GM21576 (cell line): ENCODE data around the gene RPE.

Experiments
- ATAC-seq: cut with Tn5 transposase; IDR thresholded peaks from one replicate; pipeline ENCODE4 v1.9.1; 2021; ENCODE audit warnings: mild to moderate bottlenecking, moderate library complexity; ENCODE audit not compliant: unreplicated experiment

The RPE gene

DNA sequence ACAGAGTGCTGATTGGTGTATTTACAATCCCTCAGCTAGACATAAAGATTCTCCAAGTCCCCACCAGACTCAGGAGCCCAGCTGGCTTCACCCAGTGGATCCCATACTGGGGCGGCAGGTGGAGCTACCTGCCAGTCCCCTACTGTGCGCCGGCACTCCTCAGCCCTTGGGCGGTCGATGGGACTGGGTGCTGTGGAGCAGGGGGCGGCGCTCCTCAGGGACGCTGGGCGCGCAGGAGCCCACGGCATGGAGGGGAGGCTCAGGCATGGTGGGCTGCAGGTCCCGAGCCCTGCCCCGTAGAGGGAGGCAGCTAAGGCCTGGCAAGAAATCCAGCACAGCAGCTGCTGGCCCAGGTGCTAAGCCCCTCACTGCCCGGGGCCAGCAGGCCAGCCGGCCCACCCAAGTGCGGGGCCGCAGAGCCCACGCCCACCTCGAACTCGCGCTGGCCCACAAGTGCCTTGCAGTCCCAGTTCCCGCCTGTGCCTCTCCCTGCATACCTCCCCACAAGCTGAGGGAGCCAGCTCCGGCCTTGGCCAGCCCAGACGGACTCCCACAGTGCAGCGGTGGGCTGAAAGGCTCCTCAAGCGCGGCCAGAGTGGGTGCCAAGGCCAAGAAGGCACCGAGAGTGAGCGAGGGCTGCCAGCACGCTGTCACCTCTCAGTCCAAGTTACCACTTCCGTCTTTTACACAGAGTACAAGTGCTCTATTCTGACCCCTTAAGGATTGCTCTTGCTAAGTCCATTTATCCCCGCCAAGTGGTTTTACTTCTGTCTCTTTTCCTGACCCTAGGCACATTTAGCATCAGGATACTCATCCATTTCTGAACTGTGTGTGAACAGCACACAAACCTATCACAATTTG lies 1.7 kb upstream of the RPE start:
- ATAC-seq, result no peak

DNA sequence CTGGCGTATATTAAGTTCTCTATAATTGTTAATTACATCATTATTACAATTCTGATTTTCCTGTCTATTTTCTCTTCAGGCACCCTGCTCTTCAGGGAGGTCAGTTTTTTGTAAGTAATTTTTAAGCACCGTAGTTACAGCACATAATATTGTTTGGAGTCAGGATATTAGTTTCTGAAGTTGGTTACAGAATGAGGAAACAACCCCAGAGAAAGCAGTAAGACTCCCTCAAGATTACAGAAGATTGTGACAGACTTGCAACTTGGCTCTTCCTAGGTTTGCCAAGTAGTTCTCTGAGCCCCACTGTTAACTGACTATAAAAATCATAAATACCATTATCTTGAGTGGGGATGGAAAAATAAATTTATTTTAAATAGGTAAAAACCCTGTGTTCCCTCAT lies 921 bp downstream of the RPE start:
- no peak for ATAC-seq

DNA sequence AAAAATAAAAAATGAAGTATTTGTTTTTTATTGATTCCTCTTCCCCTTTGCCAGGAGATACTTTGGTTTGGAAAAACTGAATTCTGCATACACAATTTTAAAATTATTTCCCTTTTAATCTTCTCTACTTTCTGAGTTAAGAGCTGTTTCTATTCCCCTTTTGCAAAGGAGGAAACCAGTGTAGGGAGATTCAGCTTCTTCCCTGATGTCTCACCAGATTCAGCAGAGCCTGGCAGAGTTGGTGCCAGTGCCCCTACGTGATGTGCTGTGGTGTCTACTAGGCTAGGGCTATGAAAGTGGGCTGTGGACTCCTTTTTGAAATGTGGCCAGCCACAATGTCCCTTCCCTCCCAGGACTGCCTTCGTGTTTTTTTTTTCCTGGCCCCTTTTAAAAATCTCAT lies 2.4 kb downstream of the RPE start:
- ATAC-seq, result no peak

DNA sequence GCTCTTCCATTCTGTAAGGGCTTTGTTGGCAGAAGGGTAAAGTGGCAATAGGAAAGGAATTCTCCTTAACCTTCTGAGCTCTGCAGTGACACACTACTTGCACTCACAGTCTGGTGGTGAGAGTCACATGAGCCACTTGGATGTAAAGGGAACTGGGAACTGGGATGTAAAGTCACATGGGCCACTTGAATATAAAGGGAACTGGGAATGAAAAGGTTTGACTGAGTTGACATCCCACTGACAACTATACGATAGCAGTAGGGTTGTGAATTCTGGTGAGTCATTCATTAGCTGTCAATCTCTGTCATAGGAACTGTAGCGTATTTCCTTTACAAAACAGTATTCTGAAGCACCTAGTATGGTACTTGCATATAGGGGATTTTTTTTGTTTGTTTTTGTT lies 5.5 kb downstream of the RPE start:
- no peak for ATAC-seq

DNA sequence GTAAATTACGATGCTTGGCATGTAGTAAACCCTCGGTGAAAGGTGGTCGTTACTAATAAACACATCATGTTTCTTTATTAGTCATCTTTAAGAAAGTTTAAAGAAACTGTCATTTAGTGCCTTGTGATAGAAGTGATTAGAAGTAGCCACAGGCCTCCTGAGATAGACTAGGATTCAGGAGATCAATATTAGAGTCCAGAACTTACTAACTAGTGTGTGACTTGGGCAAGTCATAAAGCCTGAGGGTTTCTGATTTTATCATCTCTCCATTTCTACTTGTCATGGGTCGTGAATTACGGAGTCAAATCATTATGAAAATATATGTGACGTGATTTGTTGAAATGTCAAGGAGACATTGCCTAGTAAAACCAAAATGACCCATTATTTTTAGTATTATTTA lies 6.7 kb downstream of the RPE start:
- no peak for ATAC-seq

DNA sequence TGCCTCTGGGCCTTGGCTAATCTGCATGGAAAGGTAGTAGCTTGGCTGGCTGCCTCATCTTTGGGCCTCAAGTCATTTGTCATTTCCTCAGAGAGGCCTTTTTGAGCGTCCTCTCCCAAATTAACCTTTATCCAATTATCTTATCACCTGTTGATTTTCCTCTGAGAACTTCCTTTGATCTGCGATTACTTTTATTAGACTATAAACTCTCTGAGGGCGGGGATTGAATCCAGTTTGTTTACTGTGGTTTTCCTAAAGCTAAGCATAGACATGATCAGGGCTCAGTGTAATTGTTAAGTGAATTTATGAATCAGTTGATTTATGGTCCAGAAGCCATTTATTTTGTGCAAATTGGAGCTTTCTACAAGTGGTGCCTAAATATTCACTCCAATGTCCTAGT lies 7.5 kb downstream of the RPE start:
- no peak for ATAC-seq

DNA sequence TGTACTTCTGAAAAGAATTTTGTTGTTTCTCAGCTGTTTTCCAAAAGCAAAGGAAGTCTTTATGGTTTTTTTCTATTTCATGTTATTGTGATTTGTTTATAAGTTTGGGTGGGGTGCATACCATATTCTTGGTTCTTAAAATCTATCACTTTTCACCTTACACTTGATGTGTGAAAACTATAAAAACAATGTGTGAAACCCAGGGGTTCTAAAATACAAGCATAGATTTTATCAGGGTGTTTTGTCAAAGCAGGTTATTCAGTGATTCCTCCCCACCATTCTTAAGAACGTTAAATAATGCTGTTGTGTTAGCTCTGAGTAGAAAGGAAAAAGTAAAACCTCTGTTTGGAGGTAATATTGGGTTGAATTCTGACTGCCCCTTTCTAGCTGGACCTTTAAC lies 17.7 kb downstream of the RPE start:
- ATAC-seq, result no peak

DNA sequence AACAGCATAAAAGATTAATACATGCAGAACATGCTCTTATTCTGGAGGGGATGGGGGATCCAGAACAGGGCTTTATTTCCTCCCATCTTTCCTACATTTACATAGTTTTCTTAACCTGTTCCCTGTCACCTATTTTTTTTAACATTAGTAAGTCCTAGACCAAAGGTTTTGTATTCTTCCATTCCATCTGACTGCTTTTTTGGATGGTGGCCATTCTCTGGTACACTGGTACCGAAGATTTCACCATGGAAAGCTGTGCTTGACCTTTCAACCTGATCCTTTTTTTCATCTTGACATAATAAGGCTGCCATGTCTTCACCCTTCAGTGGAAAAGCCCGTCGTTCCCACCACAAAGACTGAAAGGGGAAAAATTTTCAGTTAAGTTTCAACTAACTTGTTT lies 20.4 kb downstream of the RPE start:
- no peak for ATAC-seq

DNA sequence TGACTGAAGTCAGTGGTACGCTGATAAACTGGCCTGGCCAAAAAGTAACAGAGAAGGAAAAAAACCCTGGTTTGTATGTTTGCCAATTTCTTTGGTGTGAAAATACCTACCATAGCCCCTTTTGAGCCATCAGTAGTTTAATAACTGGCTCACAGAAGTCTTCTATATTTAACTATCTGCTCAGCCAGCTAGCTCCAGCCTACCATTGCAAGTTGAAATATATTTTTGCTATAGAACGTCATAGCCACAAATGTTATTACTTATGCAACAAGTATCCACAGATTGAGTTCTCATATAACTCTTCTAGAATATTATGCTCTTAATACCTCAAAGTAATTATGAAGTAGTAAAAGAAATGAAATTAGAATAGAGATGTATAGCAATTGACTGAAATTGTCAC lies 25.2 kb downstream of the RPE start:
- ATAC-seq, result no peak

DNA sequence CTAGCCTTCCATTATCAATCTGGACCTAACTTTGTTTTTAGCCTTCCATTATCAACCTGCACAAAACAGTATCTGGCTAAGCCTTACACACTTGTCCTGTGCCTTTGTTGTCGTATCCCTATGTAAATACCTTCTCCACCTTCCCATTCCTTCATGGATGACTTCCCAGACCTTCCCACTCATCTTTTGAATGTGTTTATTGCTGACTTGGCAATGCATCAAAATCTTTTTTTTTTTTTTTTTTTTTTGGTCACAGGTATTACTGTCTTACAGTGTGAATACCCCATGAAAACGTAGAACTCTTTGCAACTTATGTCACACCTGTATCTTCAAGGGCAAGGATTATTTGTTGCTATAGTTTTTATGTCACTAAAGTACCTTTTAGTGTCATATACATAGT lies 25.7 kb downstream of the RPE start:
- no peak for ATAC-seq

DNA sequence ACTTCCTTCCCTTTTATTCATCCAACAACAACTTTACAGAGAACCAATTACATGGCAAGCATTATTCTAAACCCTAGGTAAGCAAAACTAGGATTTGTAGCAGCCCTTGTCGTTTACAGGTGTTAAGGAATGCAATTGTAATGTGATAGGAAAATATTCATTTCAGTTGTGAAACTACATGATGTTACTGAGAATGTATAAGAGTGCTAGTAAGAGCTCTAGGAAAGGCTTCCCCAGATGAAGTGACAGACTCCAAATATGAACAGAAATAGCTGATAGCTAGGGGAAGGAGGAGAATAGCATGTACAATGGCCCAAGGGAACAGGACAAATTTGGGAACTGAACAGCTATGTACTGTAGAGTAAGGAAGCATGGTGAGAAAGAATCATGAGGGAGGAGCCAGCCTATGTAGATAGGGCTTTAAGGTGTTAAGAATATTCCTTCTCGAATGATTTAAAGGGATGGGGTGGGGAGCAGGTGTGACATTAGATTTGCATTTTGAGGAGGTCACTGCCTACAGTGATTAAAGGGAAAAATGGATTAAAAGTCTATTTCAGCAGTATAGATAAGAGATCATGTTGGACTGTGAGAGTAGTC lies 31.7 kb downstream of the RPE start:
- ATAC-seq, result no peak

DNA sequence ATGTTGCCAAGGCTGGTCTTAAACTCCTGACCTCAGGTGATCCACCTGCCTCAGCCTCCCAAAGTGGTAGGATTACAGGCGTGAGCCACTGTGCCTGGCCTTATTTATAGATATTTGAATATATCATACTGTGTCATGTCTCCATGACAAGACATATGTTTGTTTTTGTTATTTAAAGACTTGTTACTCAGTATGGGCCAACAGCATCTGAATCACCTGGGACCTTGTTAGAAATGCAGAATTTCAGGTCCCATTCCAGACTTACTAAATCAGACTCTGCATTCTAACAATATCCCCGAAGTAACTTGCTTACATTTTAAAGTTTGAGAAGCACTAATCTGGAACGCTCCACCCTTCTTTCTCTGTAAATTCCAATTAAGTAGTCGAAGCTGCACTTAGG lies 33.2 kb downstream of the RPE start:
- no peak for ATAC-seq

DNA sequence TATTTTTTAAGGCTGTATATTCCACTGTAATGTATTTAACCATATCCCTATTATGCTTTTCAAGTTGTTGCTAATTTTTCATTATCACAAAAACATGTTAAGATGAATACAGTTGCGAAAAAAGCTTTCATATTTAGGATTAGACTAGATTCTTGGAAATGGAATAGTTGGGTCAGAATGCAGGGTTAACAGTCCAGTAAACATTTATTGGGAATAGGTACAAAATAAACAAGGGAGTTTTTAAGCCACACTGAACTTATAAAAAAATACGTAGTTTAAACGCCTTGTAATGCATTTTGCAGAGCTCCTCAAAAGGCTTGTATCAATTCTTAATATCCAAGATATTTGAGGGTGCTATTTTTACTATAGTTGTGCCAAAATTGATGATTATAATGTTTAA lies 35.6 kb downstream of the RPE start:
- ATAC-seq, result no peak

DNA sequence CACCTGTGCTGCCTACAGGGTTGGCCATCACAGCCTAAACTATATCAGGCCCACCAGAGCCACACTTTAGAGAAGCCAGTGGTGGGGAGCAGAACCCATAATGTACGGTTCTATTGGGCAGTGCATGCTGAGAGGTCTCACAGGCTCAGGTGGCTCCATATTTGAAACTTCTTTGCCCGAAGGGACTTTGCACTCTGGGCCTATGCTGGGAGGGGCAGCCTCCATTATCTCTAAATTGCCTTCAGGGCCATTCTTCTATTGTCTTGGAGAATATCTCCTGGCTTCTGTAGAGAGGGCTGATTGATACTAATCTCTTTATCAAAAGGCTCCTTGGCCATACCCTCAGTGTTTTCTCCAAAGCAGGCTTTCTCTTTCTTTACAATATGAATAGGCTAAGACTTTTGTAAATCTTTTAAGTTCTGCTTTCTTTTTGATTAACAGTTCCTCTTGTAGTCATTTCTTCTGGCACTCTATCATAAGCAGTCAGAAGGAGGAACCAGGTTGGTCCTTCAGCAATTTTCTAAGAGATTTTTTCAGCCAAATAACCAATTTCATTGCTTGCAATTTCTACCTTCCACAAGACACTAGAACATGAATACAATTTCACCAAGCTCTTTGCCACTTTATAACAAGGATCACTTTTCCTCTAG lies 44.5 kb downstream of the RPE start:
- no peak for ATAC-seq

DNA sequence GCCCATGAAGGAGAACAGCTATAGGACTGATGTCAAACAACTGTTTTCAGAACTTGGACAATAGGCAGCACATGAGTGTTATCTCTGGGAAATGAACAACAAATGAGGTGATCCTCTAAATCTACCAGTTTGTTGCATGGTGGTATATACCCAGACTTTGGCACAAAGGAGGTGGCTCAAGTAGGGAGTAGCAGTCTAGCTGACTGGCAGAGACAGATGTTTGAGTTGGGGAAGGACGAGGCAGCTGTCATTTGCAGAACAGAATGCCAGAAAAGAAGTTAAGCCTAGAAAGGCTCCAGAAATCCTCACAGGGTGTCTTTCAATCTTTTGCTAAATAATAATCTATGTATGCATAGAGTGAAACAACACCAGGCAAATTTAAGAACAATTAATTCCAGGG lies 47.4 kb downstream of the RPE start:
- ATAC-seq, result no peak

DNA sequence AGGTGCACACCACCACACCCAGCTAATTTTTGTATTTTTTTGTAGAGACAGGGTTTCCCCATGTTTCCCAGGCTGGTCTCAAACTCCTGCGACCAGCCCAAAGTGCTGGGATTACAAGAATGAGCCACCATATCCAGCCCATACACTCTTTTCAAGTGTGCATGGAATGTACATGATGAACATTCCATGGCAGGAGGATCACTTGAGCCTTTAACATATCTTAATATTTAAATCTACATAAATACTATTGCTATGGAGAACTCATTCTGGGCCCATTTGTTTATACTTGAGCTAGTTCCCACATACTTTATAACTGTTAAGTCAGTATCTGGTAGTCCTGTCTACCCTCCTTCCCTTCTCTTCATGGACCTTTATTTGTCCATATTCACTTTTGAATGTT lies 48.4 kb downstream of the RPE start:
- no peak for ATAC-seq

DNA sequence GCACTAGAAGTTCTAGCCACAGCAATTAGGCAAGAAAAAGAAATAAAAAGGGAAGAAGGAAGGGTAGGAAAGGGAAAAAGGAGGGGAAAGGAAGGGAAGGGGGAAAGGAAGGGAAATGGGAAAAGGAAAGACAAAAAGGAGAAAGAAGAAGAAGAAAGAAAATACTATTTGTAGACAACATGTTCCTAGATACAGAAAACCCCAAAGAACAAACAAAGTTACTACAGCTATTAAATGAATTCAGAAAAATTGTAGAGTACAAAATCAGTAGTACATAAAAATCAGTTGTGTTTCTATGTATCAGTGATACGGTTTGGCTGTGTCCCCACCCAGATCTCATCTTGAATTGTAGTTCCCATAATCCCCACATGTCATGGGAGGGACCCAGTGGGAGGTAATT lies 52.3 kb downstream of the RPE start:
- no peak for ATAC-seq

DNA sequence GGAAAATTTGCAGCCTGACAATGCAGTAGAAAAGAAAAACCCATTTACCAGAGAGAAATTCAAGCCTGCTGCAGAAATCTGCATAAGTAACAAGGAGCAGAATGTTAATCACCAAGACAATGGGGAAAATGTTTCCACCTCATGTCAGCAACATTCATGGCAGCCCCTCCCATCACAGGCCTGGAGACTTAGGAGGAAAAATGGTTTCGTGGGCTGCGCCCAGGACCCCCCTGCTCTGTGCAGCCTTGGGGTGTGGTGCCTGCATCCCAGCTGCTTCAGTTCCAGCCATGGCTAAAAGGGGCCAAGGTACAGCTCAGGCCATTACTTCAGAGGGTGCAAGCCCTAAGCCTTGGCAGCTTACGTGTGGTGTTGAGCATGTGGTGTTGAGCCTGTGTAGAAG lies 53.4 kb downstream of the RPE start:
- ATAC-seq, result no peak

DNA sequence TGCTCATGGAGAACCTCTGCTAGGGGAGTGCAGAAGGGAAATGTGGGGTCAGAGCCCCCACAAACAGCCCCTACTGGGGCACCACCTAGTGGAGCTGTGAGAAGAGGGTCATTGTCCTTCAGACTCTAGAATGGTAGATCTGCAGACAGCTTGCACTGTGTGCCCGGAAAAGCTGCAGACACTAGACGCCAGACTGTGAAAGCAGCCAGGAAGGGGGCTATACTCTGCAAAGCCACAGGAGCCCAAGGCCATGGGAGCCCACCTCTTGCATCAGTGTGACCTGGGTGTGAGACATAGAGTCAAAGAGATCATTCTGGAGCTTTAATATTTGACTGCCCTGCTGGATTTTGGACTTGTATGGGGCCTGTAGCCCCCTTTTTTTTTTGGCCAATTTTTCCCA lies 60.9 kb downstream of the RPE start:
- ATAC-seq, result no peak
